Endothelial cell of umbilical vein (primary cell): ENCODE data around the gene PNPLA1. TPM values are rescaled to one million over a fixed set of nuclear protein-coding genes. Genes with fewer than 3 reads are reported as not detected.

ENCODE experiments used
- BruUV-seq: library from RNA; stranded (reverse); fragments of 400-500 nt; replicated peaks from 2 replicates; lab custom pipeline; 2021; lab: Mats Ljungman, UMichigan
- CTCF ChIA-PET: fragments of 300-600, 350-600 bp; sonication (Branson Sonifier 250); formaldehyde crosslinking; loops from one replicate; lab custom pipeline; 2021; ENCODE audit warnings: antibody characterized with exemption, inconsistent platforms; lab: Charles Lee
- POLR2A ChIA-PET: fragments of 300-600, 350-600 bp; sonication (Branson Sonifier 250); formaldehyde crosslinking; loops from one replicate; lab custom pipeline; 2021; ENCODE audit warnings: antibody characterized with exemption, inconsistent platforms; lab: Charles Lee
- DNase-seq: peaks from one replicate; pipeline ENCODE4 v3.0.0-alpha.2; 2011; ENCODE audit warnings: low read depth, low spot score
- FAIRE-seq: peaks from 2 replicates; lab custom pipeline; 2011; peaks lifted over from hg19 to GRCh38; lab: Jason Lieb, UNC
- H2AFZ ChIP-seq: 2 replicates; pipeline ENCODE4 v1.6.0; 2012; ENCODE audit warnings: low read depth, low read length, control low read depth, inconsistent platforms
- H3K27ac ChIP-seq: 2 replicates; pipeline ENCODE4 v1.5.1; 2011; ENCODE audit warnings: low read depth, mild to moderate bottlenecking, control low read depth, low read length, moderate library complexity; ENCODE audit not compliant: insufficient read depth
- H3K27me3 ChIP-seq, 2 experiments: 2 replicates each; pipeline versions ENCODE4 v1.6.0 to v1.6.1; 2011; ENCODE audit warnings: low read length in 2 of 2, mixed read lengths in 1 of 2; ENCODE audit not compliant: control insufficient read depth in 2 of 2, insufficient read depth in 2 of 2
- H3K36me3 ChIP-seq, 2 experiments: 2 replicates in 1 of 2; 3 replicates in 1 of 2; pipeline ENCODE4 v1.5.1; 2011; ENCODE audit warnings: low read length in 2 of 2, mild to moderate bottlenecking in 1 of 2, moderate library complexity in 1 of 2; ENCODE audit not compliant: control insufficient read depth in 2 of 2, insufficient read depth in 2 of 2; ENCODE audit errors: extremely low read depth in 1 of 2
- H3K4me1 ChIP-seq: 3 replicates; pipeline ENCODE4 v1.5.1; 2011; ENCODE audit warnings: mild to moderate bottlenecking, low read length; ENCODE audit not compliant: control insufficient read depth, insufficient read depth; ENCODE audit errors: extremely low read depth
- H3K4me2 ChIP-seq: 2 replicates; pipeline ENCODE4 v1.6.1; 2011; ENCODE audit warnings: low read length, control low read depth, mixed read lengths; ENCODE audit not compliant: insufficient read depth
- H3K4me3 ChIP-seq, 3 experiments: fragments of 200-600 bp in 1 of 3; sonication (generic), shearing (Covaris generic) in 1 of 3; replicated peaks in 1 of 3; 2 replicates each; pipeline ENCODE4 v1.5.1; 2011 to 2016; ENCODE audit warnings: control low read depth in 3 of 3, low read length in 3 of 3, mild to moderate bottlenecking in 2 of 3, inconsistent platforms in 1 of 3, low read depth in 1 of 3, moderate library complexity in 1 of 3; ENCODE audit not compliant: insufficient read depth in 1 of 3
- H3K79me2 ChIP-seq: 2 replicates; pipeline ENCODE4 v1.6.0; 2012; ENCODE audit warnings: low read length, inconsistent platforms; ENCODE audit not compliant: control insufficient read depth, insufficient read depth
- H3K9ac ChIP-seq: replicated peaks from 2 replicates; pipeline ENCODE3; 2011; ENCODE audit warnings: low read length, control low read depth; ENCODE audit not compliant: insufficient read depth; ENCODE audit errors: extremely low read depth
- H3K9me1 ChIP-seq: replicated peaks from 3 replicates; pipeline ENCODE4 v1.6.0; 2011; ENCODE audit warnings: mild to moderate bottlenecking, low read length; ENCODE audit not compliant: control insufficient read depth, insufficient read depth; ENCODE audit errors: extremely low read depth
- H3K9me3 ChIP-seq: replicated peaks from 2 replicates; pipeline ENCODE4 v1.5.1; 2012; ENCODE audit warnings: low read length, inconsistent platforms; ENCODE audit not compliant: control insufficient read depth, insufficient read depth
- H4K20me1 ChIP-seq: replicated peaks from 2 replicates; pipeline ENCODE3; 2011; ENCODE audit warnings: mild to moderate bottlenecking, low read length; ENCODE audit not compliant: control insufficient read depth, insufficient read depth; ENCODE audit errors: extremely low read depth
- CTCF ChIP-seq, 2 donors: IDR thresholded peaks; 1 replicate in 1 of 2; 2 replicates in 1 of 2; pipeline ENCODE4 v1.5.1; 2011; ENCODE audit warnings: low read length in 2 of 2, mild to moderate bottlenecking in 2 of 2, moderate library complexity in 2 of 2, control low read depth in 1 of 2, inconsistent platforms in 1 of 2, low read depth in 1 of 2; ENCODE audit not compliant: insufficient read depth in 1 of 2; ENCODE audit errors: extremely low read depth in 1 of 2
- EZH2 ChIP-seq: IDR thresholded peaks from 2 replicates; pipeline ENCODE4 v1.6.1; 2012; ENCODE audit warnings: borderline replicate concordance, low read depth, mild to moderate bottlenecking, moderate library complexity, low read length, inconsistent platforms; ENCODE audit not compliant: severe bottlenecking
- FOS ChIP-seq: IDR thresholded peaks from 2 replicates; pipeline ENCODE4 v1.6.1; 2011; ENCODE audit warnings: mild to moderate bottlenecking, low read length, moderate library complexity, borderline replicate concordance; ENCODE audit not compliant: insufficient read depth
- GATA2 ChIP-seq: IDR thresholded peaks from 2 replicates; pipeline ENCODE4 v1.7.0; 2011; ENCODE audit warnings: low read depth, mild to moderate bottlenecking, moderate library complexity, mixed read lengths, low read length; ENCODE audit not compliant: insufficient read length, insufficient read depth
- JUN ChIP-seq: IDR thresholded peaks from 2 replicates; pipeline ENCODE4 v1.6.1; 2011; ENCODE audit warnings: borderline replicate concordance, low read depth; ENCODE audit not compliant: insufficient read length, insufficient read depth
- MAX ChIP-seq: IDR thresholded peaks from 2 replicates; pipeline ENCODE4 v1.6.1; 2011; ENCODE audit not compliant: insufficient read depth, insufficient read length
- MYC ChIP-seq: IDR thresholded peaks from one replicate; pipeline ENCODE4 v1.6.1; 2011; ENCODE audit warnings: mild to moderate bottlenecking, low read depth, low read length
- POLR2A ChIP-seq: IDR thresholded peaks from 2 replicates; pipeline ENCODE4 v1.6.1; 2012; ENCODE audit warnings: low read depth, mild to moderate bottlenecking, control low read depth, low read length
- POLR2AphosphoS5 ChIP-seq: IDR thresholded peaks from 2 replicates; pipeline ENCODE4 v1.6.1; 2012; ENCODE audit warnings: low read depth, mild to moderate bottlenecking, control low read depth, low read length, moderate library complexity; ENCODE audit not compliant: insufficient read depth
- dilution Hi-C: fragments of 300-500 bp; cut with MboI; formaldehyde crosslinking; loops from one replicate; pipeline ENCODE4 v1.15.0; 2019; ENCODE audit warnings: low sequenced_read_pairs; ENCODE audit not compliant: extremely low pct_ligation_motif_present
- intact Hi-C: fragments of 100-400 bp; cut with micrococcal nuclease; formaldehyde crosslinking; loops from one replicate; pipeline ENCODE4 v1.10.0; 2022
- polyA plus RNA-seq, 4 experiments: library from polyadenylated mRNA; depleted of rRNA in 3 of 4; stranded (reverse) in 3 of 4; unstranded in 1 of 4; fragments of >200 nt; gene quantifications; 2 replicates each; pipeline versions ENCODE4 v1.2.1 to v1.2.3, GENCODE V29; 2011 to 2012; ENCODE audit warnings: missing spikeins in 1 of 4
- total RNA-seq: library from RNA; stranded (reverse); gene quantifications from 2 replicates; pipeline ENCODE4 v1.2.3, GENCODE V29; 2021

The PNPLA1 gene
- total and polyA plus RNA-seq, 2 donors (not counting 3 experiments of a cell fraction or from before 2014, with no cell fraction given) = not detected

GRCh38 chr6:36327226-36327918 lies 57.5 kb downstream of the PNPLA1 start:
- dilution Hi-C loops = no loop called here
- ChIA-PET CTCF (interaction anchor here (0.7 to 3.9 kb wide), 6 partner anchors 8 to 25 kb away, joined by 3 to 21 read pairs (median 8); no protein-coding TSS in a partner anchor), POLR2A (no interaction called here)
- Histone ChIP-seq H3K9ac (no peak overlapping the region), H3K27me3 (peaks cover 33 to 34% of the 10 kb centered on the region in 2 experiments), H3K36me3 (no peaks in the 10 kb centered on the region), H3K27ac (no peak overlapping the region), H3K79me2 (no peaks in the 10 kb centered on the region), H3K9me1 (no peaks in the 10 kb centered on the region), H3K9me3 (no peaks in the 10 kb centered on the region), H3K4me2 (no peak overlapping the region), H3K4me3 (no peak overlapping the region), H4K20me1 (no peaks in the 10 kb centered on the region), H2AFZ (no peak overlapping the region), H3K4me1 (no peaks in the 10 kb centered on the region)
- no TSS peak for BruUV-seq
- intact Hi-C loops = no loop called here
- DNase-seq (no peak), FAIRE-seq (no peak)
- TF ChIP-seq FOS (no peak), POLR2AphosphoS5 (no peak), MAX (no peak), POLR2A (no peak), GATA2 (no peak), MYC (no peak), CTCF (IDR thresholded peaks at IDR 0.05; ENCODE audit: extremely low read depth in 1 of 2, insufficient read depth in 1 of 2, low read depth in 1 of 2, low read length in 2 of 2) (no peak), JUN (no peak), EZH2 (no peak)
